ENCODE measurements around the gene FLVCR2. TPM values are rescaled to one million over a fixed set of nuclear protein-coding genes. Genes with fewer than 3 reads are reported as not detected.
"Not testable (repeated sequence)": the region's sequence is repeated elsewhere in the genome, so short reads cannot be mapped to it uniquely, and the experiment has no call there.

FLVCR2 gene
- polyA plus RNA-seq, 1 donor from 2014 or later, result not detected

DNA sequence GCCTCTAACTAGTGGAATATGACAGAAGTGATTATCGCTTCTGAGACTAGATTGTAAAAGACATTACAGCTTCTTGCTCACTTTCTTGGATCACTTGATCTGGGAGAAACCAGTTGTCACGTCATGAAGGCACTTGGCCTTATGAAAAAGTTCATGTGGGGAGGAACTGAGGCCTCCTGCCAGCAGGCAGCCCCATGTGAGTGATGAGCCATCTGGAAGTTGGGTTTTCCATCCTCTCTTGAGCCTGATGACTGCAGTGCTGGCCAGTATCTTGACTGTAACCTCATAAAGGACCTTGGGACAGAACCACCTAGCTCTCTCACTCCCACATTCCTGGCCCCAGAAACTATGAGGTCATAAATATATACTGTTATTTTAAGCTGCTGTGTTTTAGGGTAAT, 110.6 kb downstream of the FLVCR2 start:
- TF ChIP-seq RAD21 (conservative IDR thresholded peaks at IDR 0.05) (no peak), MXI1 (conservative IDR thresholded peaks at IDR 0.05; ENCODE audit: poor library complexity, severe bottlenecking) (no peak), EZH2 (IDR thresholded peaks at IDR 0.05; ENCODE audit: borderline replicate concordance, insufficient read depth, low read length, poor library complexity, severe bottlenecking) (no peak), POLR2AphosphoS5 (IDR thresholded peaks at IDR 0.05) (no peak), SMC3 (conservative IDR thresholded peaks at IDR 0.05; ENCODE audit: poor library complexity) (no peak), TAF1 (IDR thresholded peaks at IDR 0.05; ENCODE audit: low read depth) (no peak), EP300 (conservative IDR thresholded peaks at IDR 0.05; ENCODE audit: poor library complexity, severe bottlenecking) (no peak)
- TF ChIP-seq, protein P1, sequence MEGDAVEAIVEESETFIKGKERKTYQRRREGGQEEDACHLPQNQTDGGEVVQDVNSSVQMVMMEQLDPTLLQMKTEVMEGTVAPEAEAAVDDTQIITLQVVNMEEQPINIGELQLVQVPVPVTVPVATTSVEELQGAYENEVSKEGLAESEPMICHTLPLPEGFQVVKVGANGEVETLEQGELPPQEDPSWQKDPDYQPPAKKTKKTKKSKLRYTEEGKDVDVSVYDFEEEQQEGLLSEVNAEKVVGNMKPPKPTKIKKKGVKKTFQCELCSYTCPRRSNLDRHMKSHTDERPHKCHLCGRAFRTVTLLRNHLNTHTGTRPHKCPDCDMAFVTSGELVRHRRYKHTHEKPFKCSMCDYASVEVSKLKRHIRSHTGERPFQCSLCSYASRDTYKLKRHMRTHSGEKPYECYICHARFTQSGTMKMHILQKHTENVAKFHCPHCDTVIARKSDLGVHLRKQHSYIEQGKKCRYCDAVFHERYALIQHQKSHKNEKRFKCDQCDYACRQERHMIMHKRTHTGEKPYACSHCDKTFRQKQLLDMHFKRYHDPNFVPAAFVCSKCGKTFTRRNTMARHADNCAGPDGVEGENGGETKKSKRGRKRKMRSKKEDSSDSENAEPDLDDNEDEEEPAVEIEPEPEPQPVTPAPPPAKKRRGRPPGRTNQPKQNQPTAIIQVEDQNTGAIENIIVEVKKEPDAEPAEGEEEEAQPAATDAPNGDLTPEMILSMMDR (IDR thresholded peaks at IDR 0.05; ENCODE audit: poor library complexity, severe bottlenecking), result no peak
- TF ChIP-seq, protein P2, sequence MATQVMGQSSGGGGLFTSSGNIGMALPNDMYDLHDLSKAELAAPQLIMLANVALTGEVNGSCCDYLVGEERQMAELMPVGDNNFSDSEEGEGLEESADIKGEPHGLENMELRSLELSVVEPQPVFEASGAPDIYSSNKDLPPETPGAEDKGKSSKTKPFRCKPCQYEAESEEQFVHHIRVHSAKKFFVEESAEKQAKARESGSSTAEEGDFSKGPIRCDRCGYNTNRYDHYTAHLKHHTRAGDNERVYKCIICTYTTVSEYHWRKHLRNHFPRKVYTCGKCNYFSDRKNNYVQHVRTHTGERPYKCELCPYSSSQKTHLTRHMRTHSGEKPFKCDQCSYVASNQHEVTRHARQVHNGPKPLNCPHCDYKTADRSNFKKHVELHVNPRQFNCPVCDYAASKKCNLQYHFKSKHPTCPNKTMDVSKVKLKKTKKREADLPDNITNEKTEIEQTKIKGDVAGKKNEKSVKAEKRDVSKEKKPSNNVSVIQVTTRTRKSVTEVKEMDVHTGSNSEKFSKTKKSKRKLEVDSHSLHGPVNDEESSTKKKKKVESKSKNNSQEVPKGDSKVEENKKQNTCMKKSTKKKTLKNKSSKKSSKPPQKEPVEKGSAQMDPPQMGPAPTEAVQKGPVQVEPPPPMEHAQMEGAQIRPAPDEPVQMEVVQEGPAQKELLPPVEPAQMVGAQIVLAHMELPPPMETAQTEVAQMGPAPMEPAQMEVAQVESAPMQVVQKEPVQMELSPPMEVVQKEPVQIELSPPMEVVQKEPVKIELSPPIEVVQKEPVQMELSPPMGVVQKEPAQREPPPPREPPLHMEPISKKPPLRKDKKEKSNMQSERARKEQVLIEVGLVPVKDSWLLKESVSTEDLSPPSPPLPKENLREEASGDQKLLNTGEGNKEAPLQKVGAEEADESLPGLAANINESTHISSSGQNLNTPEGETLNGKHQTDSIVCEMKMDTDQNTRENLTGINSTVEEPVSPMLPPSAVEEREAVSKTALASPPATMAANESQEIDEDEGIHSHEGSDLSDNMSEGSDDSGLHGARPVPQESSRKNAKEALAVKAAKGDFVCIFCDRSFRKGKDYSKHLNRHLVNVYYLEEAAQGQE (IDR thresholded peaks at IDR 0.05; ENCODE audit: borderline replicate concordance), result no peak
- Histone ChIP-seq H3K27ac (ENCODE audit: low read length) (no peak overlapping the region), H3K79me2 (replicated peaks; ENCODE audit: insufficient read depth, low read length) (no peaks in the 10 kb centered on the region), H3K4me2 (ENCODE audit: low read length) (no peak overlapping the region), H3F3A (ENCODE audit: insufficient read depth, low read length, poor library complexity, severe bottlenecking) (no peaks in the 10 kb centered on the region), H3K9ac (ENCODE audit: low read length) (no peak overlapping the region), H3K9me2 (ENCODE audit: insufficient read depth, low read length) (no peaks in the 10 kb centered on the region), H4K20me1 (ENCODE audit: insufficient read depth) (no peaks in the 10 kb centered on the region), H3K27me3 (ENCODE audit: insufficient read depth, low read depth, low read length) (no peaks in the 10 kb centered on the region), H3K36me3 (ENCODE audit: insufficient read depth, low read length) (no peaks in the 10 kb centered on the region), H3K9me3 (ENCODE audit: low read length) (no peaks in the 10 kb centered on the region), H3K4me3 (ENCODE audit: low read length) (no peak overlapping the region), H2AFZ (ENCODE audit: low read depth, low read length) (no peak overlapping the region)

DNA sequence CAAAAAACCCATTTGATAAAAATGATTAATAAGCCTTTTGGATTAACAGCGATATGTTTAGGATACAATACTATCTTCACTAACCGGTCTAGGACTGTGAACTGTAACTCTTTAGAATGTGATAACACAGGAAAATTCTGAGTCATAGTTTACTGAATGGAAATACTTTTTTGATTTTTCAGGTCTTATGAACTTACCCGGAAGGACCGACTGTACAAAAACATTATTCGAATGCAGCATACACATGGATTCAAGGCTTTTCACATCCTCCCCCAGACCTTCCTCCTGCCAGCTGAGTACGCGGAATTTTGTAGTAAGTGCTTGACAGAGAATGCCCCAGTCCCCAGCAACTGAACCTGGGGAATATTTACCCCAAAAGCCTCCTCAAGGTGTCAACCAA, 111.6 kb downstream of the FLVCR2 start:
- Histone ChIP-seq H3K4me2 (ENCODE audit: low read length) (no peak overlapping the region), H3K36me3 (ENCODE audit: insufficient read depth, low read length) (no peaks in the 10 kb centered on the region), H4K20me1 (ENCODE audit: insufficient read depth) (no peaks in the 10 kb centered on the region), H3K27ac (ENCODE audit: low read length) (no peak overlapping the region), H3K4me3 (ENCODE audit: low read length) (no peak overlapping the region), H3F3A (ENCODE audit: insufficient read depth, low read length, poor library complexity, severe bottlenecking) (no peaks in the 10 kb centered on the region), H3K9me2 (ENCODE audit: insufficient read depth, low read length) (no peaks in the 10 kb centered on the region), H3K27me3 (ENCODE audit: insufficient read depth, low read depth, low read length) (no peaks in the 10 kb centered on the region), H3K9ac (ENCODE audit: low read length) (no peak overlapping the region), H3K9me3 (ENCODE audit: low read length) (no peaks in the 10 kb centered on the region), H2AFZ (ENCODE audit: low read depth, low read length) (no peak overlapping the region), H3K79me2 (replicated peaks; ENCODE audit: insufficient read depth, low read length) (no peaks in the 10 kb centered on the region)
- no peak for TF ChIP-seq MXI1 (conservative IDR thresholded peaks at IDR 0.05; ENCODE audit: poor library complexity, severe bottlenecking)
- TF ChIP-seq EZH2 (IDR thresholded peaks at IDR 0.05; ENCODE audit: borderline replicate concordance, insufficient read depth, low read length, poor library complexity, severe bottlenecking), result no peak
- TF ChIP-seq TAF1 (IDR thresholded peaks at IDR 0.05; ENCODE audit: low read depth), result no peak
- no peak for TF ChIP-seq POLR2AphosphoS5 (IDR thresholded peaks at IDR 0.05)
- TF ChIP-seq, protein P1 (IDR thresholded peaks at IDR 0.05; ENCODE audit: poor library complexity, severe bottlenecking), result no peak
- TF ChIP-seq SMC3 (conservative IDR thresholded peaks at IDR 0.05; ENCODE audit: poor library complexity), result no peak
- no peak for TF ChIP-seq EP300 (conservative IDR thresholded peaks at IDR 0.05; ENCODE audit: poor library complexity, severe bottlenecking)
- no peak for TF ChIP-seq RAD21 (conservative IDR thresholded peaks at IDR 0.05)
- TF ChIP-seq, protein P2 (IDR thresholded peaks at IDR 0.05; ENCODE audit: borderline replicate concordance), result no peak

DNA sequence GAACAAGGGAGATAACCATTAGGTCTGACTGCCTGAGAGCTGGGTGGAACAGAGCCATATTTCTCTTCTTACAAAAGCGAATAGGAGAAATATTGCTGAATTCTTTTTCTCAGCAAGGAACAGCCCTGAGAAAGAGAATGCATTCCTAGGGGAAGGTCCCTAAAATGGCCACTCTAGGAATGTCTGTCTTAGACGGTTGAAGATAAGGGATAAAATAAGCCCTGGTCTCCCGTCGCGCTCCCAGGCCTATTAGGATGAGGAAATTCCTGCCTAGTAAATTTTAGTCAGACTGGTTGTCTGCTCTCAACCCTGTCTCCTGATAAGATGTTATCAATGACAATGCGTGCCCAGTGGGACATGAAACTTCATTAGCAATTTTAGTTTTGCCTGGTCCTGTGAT, 116.6 kb downstream of the FLVCR2 start:
- not testable (repeated sequence) for H3K9me3 ChIP-seq (ENCODE audit: low read length); H4K20me1 ChIP-seq (ENCODE audit: insufficient read depth); H3K9ac ChIP-seq (ENCODE audit: low read length); H3K27ac ChIP-seq (ENCODE audit: low read length); H3K4me3 ChIP-seq (ENCODE audit: low read length); H2AFZ ChIP-seq (ENCODE audit: low read depth, low read length); H3F3A ChIP-seq (ENCODE audit: insufficient read depth, low read length, poor library complexity, severe bottlenecking); H3K9me2 ChIP-seq (ENCODE audit: insufficient read depth, low read length); H3K36me3 ChIP-seq (ENCODE audit: insufficient read depth, low read length); H3K79me2 ChIP-seq (replicated peaks; ENCODE audit: insufficient read depth, low read length); H3K27me3 ChIP-seq (ENCODE audit: insufficient read depth, low read depth, low read length); H3K4me2 ChIP-seq (ENCODE audit: low read length)

All from neural cell (in vitro differentiated cells).